ENCODE data around the gene ZNF787.
"Not testable (repeated sequence)": the region's sequence is repeated elsewhere in the genome, so short reads cannot be mapped to it uniquely, and the experiment has no call there.

The ZNF787 gene

DNA sequence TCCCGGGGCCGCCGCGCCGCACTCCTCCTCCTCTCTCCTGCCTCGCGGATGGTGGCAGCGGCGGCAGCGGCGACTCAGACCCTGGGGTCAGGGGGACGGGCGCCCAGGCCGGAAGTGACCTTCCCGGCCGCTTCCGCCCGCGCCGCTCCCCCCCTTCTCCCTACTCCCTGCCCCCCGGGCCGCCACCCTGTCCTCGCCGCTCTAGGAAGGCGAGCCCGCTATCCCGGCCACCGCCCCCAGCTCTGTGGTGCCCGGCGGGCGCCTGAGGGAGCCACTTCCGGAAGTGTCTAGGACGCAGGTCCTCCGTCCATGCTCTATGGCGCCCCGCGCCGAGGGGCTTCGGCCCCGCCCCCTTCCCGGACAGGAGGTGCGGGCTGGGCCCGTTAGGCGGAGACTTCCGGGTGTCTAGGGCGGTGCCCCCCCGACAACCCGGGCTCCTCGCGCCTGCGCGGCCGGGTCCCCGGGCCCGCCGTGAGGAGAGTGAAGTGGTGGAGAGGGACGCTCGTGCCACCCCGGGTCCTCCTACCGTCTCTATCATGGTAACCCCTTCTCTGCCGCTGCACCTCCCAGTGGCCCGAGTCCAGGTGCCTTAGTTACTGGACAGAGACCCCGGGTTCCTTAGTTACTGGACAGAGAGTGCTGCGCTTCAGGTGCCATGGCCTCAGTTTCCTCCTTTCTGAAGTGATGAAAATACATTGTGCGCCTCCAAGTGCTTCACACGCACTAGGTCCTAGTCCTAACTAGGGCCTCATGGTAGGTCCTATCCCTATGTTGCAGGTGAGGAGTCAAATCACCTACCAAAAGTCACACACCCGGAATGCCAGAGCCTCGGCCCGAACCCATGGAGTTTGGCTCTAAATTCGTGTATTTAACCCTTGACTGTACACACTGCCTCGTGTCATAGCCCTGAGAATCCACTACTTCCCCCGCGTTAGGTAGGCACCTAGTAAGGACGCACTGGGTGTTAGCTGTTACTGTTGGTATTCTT is at the start of gene ZNF787:
ZNF787 (minus strand) TSS at position 116 of the 988 bp plus-strand sequence. CDS start 18,078 bp downstream, outside the sequence.
- DNase-seq (ENCODE audit: low read depth): peak; percentile 96

GRCh38 chr19:56170261-56170660 is 49.2 kb upstream of the ZNF787 start:
- no peak for DNase-seq (ENCODE audit: low read depth)

DNA sequence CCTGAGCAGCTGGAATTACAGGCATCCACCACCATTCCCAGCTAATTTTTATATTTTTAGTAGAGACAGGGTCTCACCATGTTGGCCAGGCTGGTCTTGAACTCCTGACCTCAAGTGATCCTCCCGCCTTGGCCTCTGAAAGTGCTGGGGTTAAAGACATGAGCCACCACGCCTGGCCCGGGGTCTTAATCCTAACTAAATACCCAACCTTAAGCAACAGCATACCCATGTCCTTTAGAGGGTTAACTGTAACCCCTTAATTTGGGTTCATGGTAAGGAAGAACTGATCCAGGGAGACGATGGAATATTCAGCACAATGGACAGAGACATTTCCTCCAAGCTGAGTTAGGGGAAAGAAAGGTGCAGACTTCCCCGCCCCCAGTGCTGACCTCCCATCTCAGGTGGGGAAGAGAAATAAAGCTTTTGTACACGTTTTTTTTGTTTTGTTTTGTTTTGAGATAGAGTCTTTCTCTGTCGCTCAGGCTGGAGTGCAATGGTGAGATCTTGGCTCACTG is 46.0 kb upstream of the ZNF787 start:
- DNase-seq (ENCODE audit: low read depth): no peak

GRCh38 chr19:56163097-56163496 is 42.0 kb upstream of the ZNF787 start:
- DNase-seq (ENCODE audit: low read depth): no peak

DNA sequence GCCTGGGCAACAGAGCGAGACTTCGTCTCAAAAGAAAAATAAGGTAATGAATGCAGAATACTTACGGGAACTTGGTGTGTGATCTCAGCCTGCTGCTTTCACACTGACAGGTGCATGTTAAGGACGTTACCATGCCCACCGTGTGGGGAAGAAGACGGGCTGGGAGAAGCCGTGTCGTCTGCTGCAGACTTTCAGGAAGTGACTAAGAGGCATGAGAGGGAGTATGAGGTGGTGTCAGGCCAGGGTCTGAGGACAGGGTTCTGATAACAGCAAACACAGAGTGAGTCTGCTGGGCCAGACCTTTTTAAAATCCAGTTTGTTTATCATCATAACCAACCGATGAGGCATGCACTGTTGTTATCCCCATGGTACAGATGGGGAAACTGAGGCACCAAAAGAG is 41.2 kb upstream of the ZNF787 start:
- no peak for DNase-seq (ENCODE audit: low read depth)

DNA sequence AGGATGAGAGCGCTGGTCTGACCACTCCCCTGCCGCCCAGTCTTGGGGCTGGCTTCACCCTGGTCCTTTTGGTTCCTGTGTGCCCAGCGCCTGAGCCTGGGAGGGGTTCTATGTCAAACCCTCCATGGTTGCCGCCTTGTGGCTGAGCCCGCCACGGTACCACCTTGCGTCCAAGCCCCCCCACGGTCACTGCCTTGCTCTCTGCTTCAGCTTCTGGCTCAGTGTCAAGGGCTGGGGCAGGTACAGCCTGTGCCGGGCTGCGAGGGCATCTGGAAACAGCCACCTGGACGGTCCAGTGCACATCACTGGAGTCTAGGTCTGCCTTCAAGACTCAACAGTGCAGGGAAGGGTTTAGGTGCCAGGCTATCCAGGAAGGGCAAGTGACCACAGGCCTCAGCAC is 40.4 kb upstream of the ZNF787 start:
- DNase-seq (ENCODE audit: low read depth): no peak

DNA sequence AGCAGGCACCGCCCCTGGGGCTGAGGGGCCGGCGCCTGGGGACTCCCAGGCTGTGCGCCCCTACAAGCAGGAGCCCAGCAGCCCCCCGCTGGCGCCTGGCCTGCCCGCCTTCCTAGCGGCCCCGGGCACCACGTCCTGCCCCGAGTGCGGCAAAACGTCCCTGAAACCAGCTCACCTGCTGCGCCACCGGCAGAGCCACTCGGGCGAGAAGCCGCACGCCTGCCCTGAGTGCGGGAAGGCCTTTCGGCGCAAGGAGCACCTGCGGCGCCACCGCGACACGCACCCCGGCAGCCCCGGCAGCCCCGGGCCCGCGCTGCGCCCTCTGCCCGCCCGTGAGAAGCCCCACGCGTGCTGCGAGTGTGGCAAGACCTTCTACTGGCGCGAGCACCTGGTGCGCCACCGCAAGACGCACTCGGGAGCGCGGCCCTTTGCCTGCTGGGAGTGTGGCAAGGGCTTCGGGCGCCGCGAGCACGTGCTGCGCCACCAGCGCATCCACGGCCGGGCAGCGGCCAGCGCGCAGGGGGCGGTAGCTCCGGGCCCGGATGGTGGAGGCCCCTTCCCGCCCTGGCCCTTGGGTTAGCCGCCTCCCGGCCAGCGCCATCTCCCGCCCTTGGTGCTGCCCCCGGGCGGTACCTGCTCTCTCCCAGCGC is 38.7 kb upstream of the ZNF787 start:
- DNase-seq (ENCODE audit: low read depth): no peak

DNA sequence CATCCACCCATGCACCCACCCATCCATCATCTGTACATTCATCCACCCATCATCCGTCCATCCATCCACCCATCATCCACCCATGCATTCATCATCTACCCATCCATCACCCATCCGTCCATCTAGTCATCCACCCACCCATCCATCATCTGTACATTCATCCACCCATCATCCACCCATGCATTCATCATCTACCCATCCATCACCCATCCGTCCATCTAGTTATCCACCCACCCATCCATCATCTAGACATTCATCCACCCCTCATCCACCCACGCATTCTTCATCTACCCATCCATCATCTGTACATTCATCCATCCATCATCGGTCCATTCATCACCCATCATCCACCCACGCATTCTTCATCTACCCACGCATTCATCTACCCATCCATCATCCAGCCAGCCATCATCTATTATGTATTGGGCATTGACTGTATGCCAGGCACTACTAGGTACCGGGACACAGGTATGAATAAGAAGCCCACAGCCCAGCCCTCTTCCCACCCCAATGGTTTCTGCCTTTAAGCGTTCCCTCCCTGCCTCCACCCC is 38.0 kb upstream of the ZNF787 start:
- DNase-seq (ENCODE audit: low read depth): no peak

- DNase-seq (ENCODE audit: low read depth): no peak
Measured at GRCh38 chr19:56158170-56158757, 37.2 kb upstream of the ZNF787 start.

GRCh38 chr19:56156768-56157167 is 35.7 kb upstream of the ZNF787 start:
- DNase-seq (ENCODE audit: low read depth): no peak

DNA sequence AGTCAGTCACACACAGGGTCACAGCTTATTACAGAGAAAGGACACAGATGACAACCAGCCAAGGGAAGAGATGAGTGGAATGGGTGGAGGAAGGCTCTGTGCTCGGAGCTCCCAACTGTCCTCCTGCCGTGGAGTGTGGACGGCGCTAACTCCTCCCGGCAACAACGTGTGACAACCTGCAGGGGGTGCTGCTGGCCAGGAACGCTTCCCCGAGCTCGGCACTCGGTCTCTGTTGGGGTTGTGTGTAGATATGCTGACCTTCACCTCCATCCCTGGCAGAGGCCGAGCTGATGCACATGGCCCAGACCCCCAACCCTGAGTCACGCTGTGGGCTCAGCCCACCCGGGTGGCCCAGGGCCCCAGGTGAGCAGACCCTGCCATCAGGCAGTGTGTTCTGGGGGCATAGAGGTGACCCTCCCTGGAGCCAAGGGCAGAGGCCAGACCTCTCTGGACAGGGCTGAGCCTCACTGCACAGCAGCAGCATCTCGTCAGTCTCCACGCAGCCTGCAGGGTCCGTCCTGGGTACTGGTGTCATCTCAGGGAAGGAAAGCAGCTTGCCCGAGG is 34.1 kb upstream of the ZNF787 start:
- no peak for DNase-seq (ENCODE audit: low read depth)

GRCh38 chr19:56153507-56153906 is 32.4 kb upstream of the ZNF787 start:
- DNase-seq (ENCODE audit: low read depth): no peak

DNA sequence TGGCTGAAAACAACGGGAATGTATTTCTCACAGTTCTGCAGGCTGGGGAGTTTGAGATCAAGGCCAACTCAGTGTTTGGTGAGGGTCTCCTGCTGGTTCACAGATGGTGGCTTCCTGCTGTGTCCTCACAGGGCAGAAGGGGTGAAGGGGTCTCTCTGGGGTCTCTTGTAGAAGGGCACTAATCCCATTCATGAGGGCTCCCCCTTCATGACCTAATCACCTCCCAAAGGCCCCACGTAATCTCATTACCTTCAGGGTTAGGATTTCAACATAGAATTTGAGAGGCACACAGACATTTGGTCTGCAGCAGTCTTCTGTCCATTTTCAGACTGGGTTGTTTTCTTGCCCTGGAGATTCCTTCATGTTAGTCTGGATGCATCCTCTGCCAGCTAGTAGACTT is 31.5 kb upstream of the ZNF787 start:
- no peak for DNase-seq (ENCODE audit: low read depth)

- DNase-seq (ENCODE audit: low read depth): no peak
Measured at GRCh38 chr19:56150358-56150757, 29.3 kb upstream of the ZNF787 start.

DNA sequence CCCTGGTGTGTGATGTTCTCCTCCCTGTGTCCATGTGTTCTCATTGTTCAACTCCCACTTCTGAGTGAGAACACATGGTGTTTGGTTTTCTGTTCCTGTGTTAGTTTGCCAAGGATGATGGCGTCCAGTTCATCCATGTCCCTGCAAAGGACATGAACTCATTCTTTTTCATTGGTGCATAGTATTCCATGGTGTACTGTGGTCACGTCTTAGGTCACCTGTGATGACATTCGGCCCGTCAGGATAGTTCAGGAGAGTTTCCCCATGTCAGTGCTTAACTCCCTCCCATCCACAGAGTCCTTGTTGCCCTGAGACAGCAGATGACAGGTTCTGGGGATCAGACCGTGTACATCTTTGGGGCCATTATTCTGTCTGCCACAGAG is 28.6 kb upstream of the ZNF787 start:
- DNase-seq (ENCODE audit: low read depth): no peak

GRCh38 chr19:56148955-56149655 is 28.0 kb upstream of the ZNF787 start:
- DNase-seq (ENCODE audit: low read depth): not testable (repeated sequence)

GRCh38 chr19:56148096-56148495 is 27.0 kb upstream of the ZNF787 start:
- no peak for DNase-seq (ENCODE audit: low read depth)

- no peak for DNase-seq (ENCODE audit: low read depth)
Measured at GRCh38 chr19:56147307-56147706, 26.2 kb upstream of the ZNF787 start.

GRCh38 chr19:56146904-56147303 is 25.8 kb upstream of the ZNF787 start:
- no peak for DNase-seq (ENCODE audit: low read depth)

DNA sequence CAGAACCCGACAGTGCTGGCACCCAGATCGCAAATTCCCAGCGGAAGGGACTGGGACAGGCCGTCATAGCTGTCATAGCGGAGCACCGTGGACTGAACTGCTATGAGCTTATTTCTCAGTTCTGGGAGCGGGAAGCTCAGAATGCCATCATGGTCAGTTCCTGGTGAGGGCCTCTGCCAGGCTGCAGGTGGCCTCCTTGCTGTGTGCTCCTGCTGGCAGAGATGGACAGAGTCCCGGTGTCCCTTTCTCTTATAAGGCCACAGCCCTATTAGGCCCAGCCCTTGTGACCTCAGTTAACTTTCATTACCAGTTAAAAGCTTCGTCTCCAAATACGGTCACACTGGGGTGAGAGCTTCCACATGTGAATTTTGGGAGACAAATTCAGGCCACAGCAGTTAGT is 24.6 kb upstream of the ZNF787 start:
- no peak for DNase-seq (ENCODE audit: low read depth)

DNA sequence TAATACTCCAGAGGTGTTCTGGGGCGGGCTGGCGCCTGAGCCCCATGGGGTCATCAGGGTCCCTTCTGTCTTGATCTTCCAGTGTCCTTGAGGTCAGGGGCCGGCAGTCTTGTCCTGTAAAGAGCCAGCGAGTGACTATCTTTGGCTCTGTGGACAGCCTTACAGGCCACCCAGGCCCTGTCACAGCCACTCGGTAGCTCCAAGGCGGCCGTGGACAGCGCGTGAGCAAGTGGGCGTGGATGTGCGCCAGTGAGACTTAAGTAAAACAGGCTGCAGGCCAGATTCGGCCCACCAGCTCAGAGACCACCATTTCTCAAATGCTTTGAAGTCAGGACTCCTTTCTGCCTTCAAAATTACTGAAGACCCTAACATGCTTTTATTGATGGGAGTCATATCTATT is 23.7 kb upstream of the ZNF787 start:
- DNase-seq (ENCODE audit: low read depth): no peak

Measured in stimulated activated CD4-positive, alpha-beta T cell treated with anti-CD3 and anti-CD28 coated beads, Interleukin-2, amount 100 ng/mL, for 4 hours (primary cell).